GDM1 (cell line): ENCODE data around the gene SLIT1.

Source experiments
- DNase-seq: peaks from one replicate; lab custom pipeline; 2025; lab: John Stamatoyannopoulos, UW

The SLIT1 gene

GRCh38 chr10:97138846-97139245, 46.9 kb downstream of the SLIT1 start:
- no peak for DNase-seq

GRCh38 chr10:97138174-97138573, 47.6 kb downstream of the SLIT1 start:
- DNase-seq = no peak

- DNase-seq = no peak
Measured at GRCh38 chr10:97136756-97137155, 49.0 kb downstream of the SLIT1 start.

GRCh38 chr10:97135464-97135863, 50.3 kb downstream of the SLIT1 start:
- DNase-seq = no peak

- DNase-seq = no peak
Measured at GRCh38 chr10:97134983-97135382, 50.8 kb downstream of the SLIT1 start.

- DNase-seq = no peak
Measured at GRCh38 chr10:97134110-97134509, 51.6 kb downstream of the SLIT1 start.

GRCh38 chr10:97132273-97132672, 53.5 kb downstream of the SLIT1 start:
- DNase-seq = no peak

- DNase-seq = no peak
Measured at GRCh38 chr10:97131666-97132065, 54.1 kb downstream of the SLIT1 start.

GRCh38 chr10:97131181-97131628, 54.6 kb downstream of the SLIT1 start:
- DNase-seq = no peak

GRCh38 chr10:97129666-97130065, 56.1 kb downstream of the SLIT1 start:
- DNase-seq = no peak

- no peak for DNase-seq
Measured at GRCh38 chr10:97128516-97129154, 57.1 kb downstream of the SLIT1 start.

- DNase-seq = no peak
Measured at GRCh38 chr10:97128039-97128492, 57.7 kb downstream of the SLIT1 start.

GRCh38 chr10:97127509-97127908, 58.2 kb downstream of the SLIT1 start:
- DNase-seq = no peak

GRCh38 chr10:97124211-97124610, 61.5 kb downstream of the SLIT1 start:
- DNase-seq = no peak

- no peak for DNase-seq
Measured at GRCh38 chr10:97123765-97124164, 62.0 kb downstream of the SLIT1 start.

GRCh38 chr10:97121041-97121440, 64.7 kb downstream of the SLIT1 start:
- no peak for DNase-seq

- DNase-seq = no peak
Measured at GRCh38 chr10:97120370-97120769, 65.4 kb downstream of the SLIT1 start.

GRCh38 chr10:97119058-97119745, 66.6 kb downstream of the SLIT1 start:
- DNase-seq = no peak

GRCh38 chr10:97117372-97117771, 68.4 kb downstream of the SLIT1 start:
- no peak for DNase-seq

GRCh38 chr10:97116462-97117162, 69.1 kb downstream of the SLIT1 start:
- DNase-seq = no peak

- no peak for DNase-seq
Measured at GRCh38 chr10:97115846-97116245, 69.9 kb downstream of the SLIT1 start.

- no peak for DNase-seq
Measured at GRCh38 chr10:97111615-97112014, 74.1 kb downstream of the SLIT1 start.

- DNase-seq = no peak
Measured at GRCh38 chr10:97109547-97109946, 76.2 kb downstream of the SLIT1 start.
